OCI-LY1 (cell line): ENCODE results near the gene KLHL6.
A peak's percentile ranks its signal among the peaks of the same experiment; 100 is the strongest.

Experiments used
- H2AFZ ChIP-seq: fragments of 200-600 bp; sonication (generic), shearing (Covaris generic); 2 replicates; pipeline ENCODE4 v1.6.0; 2014; ENCODE audit warnings: antibody characterized with exemption, mild to moderate bottlenecking, low read length
- H3F3A ChIP-seq: fragments of 200-600 bp; sonication (generic), shearing (Covaris generic); 2 replicates; pipeline ENCODE4 v1.6.0; 2014; ENCODE audit warnings: mild to moderate bottlenecking, antibody characterized with exemption, low read length, moderate library complexity; ENCODE audit not compliant: insufficient read depth
- H3K27ac ChIP-seq: fragments of 200-600 bp; sonication (generic); 2 replicates; pipeline ENCODE4 v1.5.1; 2014; ENCODE audit warnings: low read length, mixed run types, mild to moderate bottlenecking, low read depth; ENCODE audit not compliant: poor library complexity, severe bottlenecking
- H3K27me3 ChIP-seq: fragments of 200-600 bp; sonication (generic); 2 replicates; pipeline ENCODE4 v1.6.0; 2014; ENCODE audit warnings: antibody characterized with exemption, mild to moderate bottlenecking, low read length, moderate library complexity; ENCODE audit not compliant: insufficient read depth
- H3K36me3 ChIP-seq: fragments of 200-600 bp; sonication (generic); 2 replicates; pipeline ENCODE4 v1.6.1; 2014; ENCODE audit warnings: mild to moderate bottlenecking, antibody characterized with exemption, low read length, moderate library complexity, mixed read lengths; ENCODE audit not compliant: insufficient read depth
- H3K4me1 ChIP-seq: fragments of 200-600 bp; sonication (generic); 2 replicates; pipeline ENCODE4 v1.5.1; 2014; ENCODE audit warnings: mild to moderate bottlenecking, low read length, moderate library complexity; ENCODE audit not compliant: insufficient read depth, severe bottlenecking
- H3K4me2 ChIP-seq: fragments of 200-600 bp; sonication (generic), shearing (Covaris generic); 2 replicates; pipeline ENCODE4 v1.6.1; 2014; ENCODE audit warnings: low read length
- H3K4me3 ChIP-seq: fragments of 200-600 bp; sonication (generic); 2 replicates; pipeline ENCODE4 v1.5.1; 2014; ENCODE audit warnings: low read length, low read depth, mild to moderate bottlenecking, mixed read lengths; ENCODE audit not compliant: poor library complexity, severe bottlenecking
- H3K79me2 ChIP-seq: fragments of 200-600 bp; shearing (Covaris generic); 2 replicates; pipeline ENCODE4 v1.6.1; 2016; ENCODE audit warnings: mixed run types, low read length, mixed read lengths; ENCODE audit not compliant: insufficient read depth
- H3K9ac ChIP-seq: fragments of 200-600 bp; sonication (generic), shearing (Covaris generic); 2 replicates; pipeline ENCODE4 v1.6.1; 2014; ENCODE audit warnings: mild to moderate bottlenecking, low read length, mixed read lengths
- H3K9me2 ChIP-seq: fragments of 200-600 bp; sonication (generic), shearing (Covaris generic); 2 replicates; pipeline ENCODE4 v1.6.1; 2014; ENCODE audit warnings: low read depth, mild to moderate bottlenecking, low read length, mixed read lengths
- H3K9me3 ChIP-seq: fragments of 200-600 bp; shearing (Covaris generic); 2 replicates; pipeline ENCODE4 v1.6.1; 2014; ENCODE audit warnings: low read length, mixed read lengths
- H4K20me1 ChIP-seq: fragments of 200-600 bp; sonication (generic), shearing (Covaris generic); 2 replicates; pipeline ENCODE4 v1.6.0; 2016; ENCODE audit warnings: mild to moderate bottlenecking, low read length; ENCODE audit not compliant: insufficient read depth
- CTCF ChIP-seq: fragments of 200-600 bp; sonication (generic), shearing (Covaris generic); IDR thresholded peaks from 2 replicates; pipeline ENCODE4 v1.5.1; 2017; ENCODE audit warnings: mild to moderate bottlenecking, antibody characterized with exemption, low read length, moderate library complexity, mixed read lengths
- EZH2 ChIP-seq: fragments of 200-600 bp; sonication (generic), shearing (Covaris generic); IDR thresholded peaks from 2 replicates; pipeline ENCODE4 v1.8.0; 2017; ENCODE audit warnings: borderline replicate concordance, mixed run types, mild to moderate bottlenecking, antibody characterized with exemption, low read length, moderate library complexity, mixed read lengths

The KLHL6 gene

GRCh38 chr3:183541738-183542137 is 13.8 kb downstream of the KLHL6 start:
- Histone ChIP-seq H3F3A (peaks cover 13% of the 10 kb centered on the region), H3K27me3 (no peaks in the 10 kb centered on the region), H3K79me2 (peaks cover 99% of the 10 kb centered on the region), H3K9me2 (no peaks in the 10 kb centered on the region), H3K4me1 (peaks cover 100% of the 10 kb centered on the region), H3K9ac (peak overlapping the region; percentile 44; the same call in 1 of the 2 replicates), H4K20me1 (no peaks in the 10 kb centered on the region), H2AFZ (no peak overlapping the region), H3K4me3 (peak overlapping the region; percentile 12), H3K36me3 (peaks cover 63% of the 10 kb centered on the region), H3K9me3 (no peaks in the 10 kb centered on the region), H3K4me2 (peak overlapping the region; percentile 59), H3K27ac (peak overlapping the region; percentile 96)
- TF ChIP-seq EZH2: no peak
- no peak for TF ChIP-seq CTCF

GRCh38 chr3:183541235-183541655 is 14.3 kb downstream of the KLHL6 start:
- TF ChIP-seq CTCF (peak; percentile 64), EZH2 (no peak)
- peaks cover 58% of the 10 kb centered on the region for H3K36me3 ChIP-seq
- H3K4me2 ChIP-seq: peak overlapping the region; percentile 59

GRCh38 chr3:183540501-183541234 is 14.8 kb downstream of the KLHL6 start:
- no peak for TF ChIP-seq EZH2
- no peak for TF ChIP-seq CTCF
- H3K9me3 ChIP-seq: no peaks in the 10 kb centered on the region
- H3K9ac ChIP-seq: peak overlapping the region; percentile 44
- peak overlapping the region; percentile 59 for H3K4me2 ChIP-seq
- H3K9me2 ChIP-seq: no peaks in the 10 kb centered on the region
- H3F3A ChIP-seq: peaks cover 13% of the 10 kb centered on the region
- no peaks in the 10 kb centered on the region for H3K27me3 ChIP-seq
- no peaks in the 10 kb centered on the region for H4K20me1 ChIP-seq
- H3K27ac ChIP-seq: peak overlapping the region; percentile 96
- peaks cover 53% of the 10 kb centered on the region for H3K36me3 ChIP-seq
- H3K4me3 ChIP-seq: peak overlapping the region; percentile 33
- H3K79me2 ChIP-seq: peaks cover 89% of the 10 kb centered on the region
- peaks cover 100% of the 10 kb centered on the region for H3K4me1 ChIP-seq
- no peak overlapping the region for H2AFZ ChIP-seq

More at GRCh38 chr3:183541235-183541655, 14.3 kb downstream of the KLHL6 start:
- H3K27ac ChIP-seq: peak overlapping the region; percentile 96
- H3K9ac ChIP-seq: peak overlapping the region; percentile 44
- H3K9me2 ChIP-seq: no peaks in the 10 kb centered on the region
- no peaks in the 10 kb centered on the region for H3K9me3 ChIP-seq
- peaks cover 94% of the 10 kb centered on the region for H3K79me2 ChIP-seq
- H3K4me1 ChIP-seq: peaks cover 100% of the 10 kb centered on the region
- H3F3A ChIP-seq: peaks cover 13% of the 10 kb centered on the region
- no peak overlapping the region for H2AFZ ChIP-seq
- H4K20me1 ChIP-seq: no peaks in the 10 kb centered on the region
- H3K27me3 ChIP-seq: no peaks in the 10 kb centered on the region
- H3K4me3 ChIP-seq: peak overlapping the region; percentile 33
